HuH-7 (cell line): ENCODE results near the gene ADAMTS12.
"Not testable (repeated sequence)": the region's sequence is repeated elsewhere in the genome, so short reads cannot be mapped to it uniquely, and the experiment has no call there.

Experiments used
- DNase-seq: peaks from one replicate; pipeline ENCODE4 v3.0.0; 2011; ENCODE audit warnings: low spot score

ADAMTS12 gene

DNA sequence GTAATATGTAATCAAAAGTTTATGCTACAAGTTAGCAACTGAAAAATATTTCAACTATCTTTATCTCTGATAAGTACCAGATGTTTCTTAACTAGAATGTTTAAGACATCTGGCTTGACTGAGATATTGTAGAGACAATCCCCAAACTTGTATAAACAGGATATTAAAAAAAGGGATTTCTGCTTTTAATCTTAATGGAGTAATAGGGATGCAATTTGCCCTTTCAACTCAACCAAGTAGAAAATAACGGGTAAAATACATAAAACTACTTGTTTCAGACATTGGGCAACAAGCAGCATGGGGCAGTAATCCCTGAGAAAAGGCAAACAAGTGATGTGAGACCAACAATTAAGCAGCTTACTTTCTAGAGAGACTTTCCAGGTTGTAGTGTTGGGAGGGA is 9.4 kb upstream of the ADAMTS12 start:
- no peak for DNase-seq

DNA sequence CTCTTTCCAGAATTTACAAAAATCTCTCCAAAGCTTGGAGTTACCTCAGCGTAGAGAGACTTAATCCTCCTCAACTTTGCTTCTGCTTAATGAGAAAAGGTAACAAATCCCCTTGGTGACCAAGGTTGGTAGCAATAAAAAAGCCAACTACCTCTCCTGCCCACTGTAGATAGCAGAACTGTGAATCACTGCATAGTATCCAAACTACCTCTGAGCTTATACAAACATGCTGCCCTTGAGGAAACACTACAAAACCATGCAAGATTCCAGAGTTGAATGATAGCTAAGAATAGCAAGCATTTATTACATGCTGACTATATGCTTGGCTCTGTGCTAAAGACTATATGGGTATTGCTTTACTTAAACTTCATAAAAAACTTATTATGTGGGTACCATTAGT is 2.8 kb upstream of the ADAMTS12 start:
- DNase-seq: no peak

DNA sequence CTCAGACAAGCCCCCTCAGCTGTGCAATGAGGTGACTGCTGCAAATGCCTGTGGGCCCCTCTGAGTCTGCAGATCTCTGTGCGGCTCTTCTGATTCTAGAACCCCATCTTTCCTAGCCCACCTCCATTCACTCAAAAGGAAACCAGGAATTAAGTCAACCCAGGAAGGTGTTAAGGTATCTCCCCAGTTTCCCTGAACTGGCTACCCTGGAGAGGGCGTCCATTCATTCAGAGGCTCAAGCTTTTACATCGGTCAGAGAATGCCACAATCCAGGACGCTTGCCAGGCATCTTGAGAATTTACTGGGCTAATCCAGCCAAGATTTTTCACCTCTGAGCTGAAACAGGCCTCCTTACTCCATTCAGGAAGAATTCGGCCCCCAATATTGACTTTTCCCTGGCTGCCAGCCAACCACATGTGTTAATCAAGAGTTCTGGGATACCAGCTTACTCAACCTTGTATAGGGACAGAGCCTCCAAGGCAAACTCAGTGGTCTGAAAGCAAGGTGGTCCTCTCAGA is 889 bp upstream of the ADAMTS12 start:
- DNase-seq: no peak

GRCh38 chr5:33891446-33891787 is 373 bp downstream of the ADAMTS12 start:
- no peak for DNase-seq

DNA sequence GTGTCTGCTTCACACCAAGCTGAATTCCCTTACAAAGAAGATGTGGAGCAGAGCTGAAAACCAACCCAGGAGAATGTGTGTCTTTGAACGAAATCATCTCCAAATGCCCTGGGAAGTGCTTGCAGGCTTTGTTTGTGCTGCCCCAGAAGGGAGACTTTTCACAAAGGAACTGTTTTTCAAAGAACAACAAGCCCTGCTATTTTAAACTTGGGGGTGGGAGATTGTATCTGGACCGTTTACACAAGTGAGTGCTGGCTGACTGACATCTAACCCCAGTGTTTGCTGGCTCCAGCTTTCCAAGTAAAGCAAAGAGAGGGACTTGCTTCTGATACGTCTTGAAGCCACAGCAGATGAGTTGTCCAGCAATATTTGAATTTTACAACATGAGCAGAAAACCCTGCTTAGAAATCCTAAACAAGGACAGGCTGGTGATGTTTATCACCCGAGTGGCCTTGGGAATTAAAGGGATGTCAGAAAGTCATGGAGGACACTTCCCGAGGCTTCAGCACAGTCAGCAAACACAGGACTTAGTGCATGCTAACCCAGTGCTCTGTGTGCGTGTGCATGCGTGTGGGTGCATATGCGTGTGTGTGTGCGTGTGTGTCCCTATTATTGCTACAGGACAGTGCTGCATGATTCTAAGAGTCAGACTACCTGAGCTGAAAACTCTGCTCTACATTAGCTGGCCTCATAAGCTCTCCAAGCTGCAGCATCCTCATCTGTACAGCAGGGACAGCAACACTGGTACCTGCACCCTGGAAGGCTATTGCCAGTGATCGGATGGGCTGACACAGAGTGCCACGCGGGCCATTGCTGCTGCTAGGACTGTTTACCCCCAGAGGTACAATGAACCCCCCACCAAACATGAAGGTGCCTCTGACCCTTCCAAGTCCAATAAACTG is 1.4 kb downstream of the ADAMTS12 start:
- no peak for DNase-seq

DNA sequence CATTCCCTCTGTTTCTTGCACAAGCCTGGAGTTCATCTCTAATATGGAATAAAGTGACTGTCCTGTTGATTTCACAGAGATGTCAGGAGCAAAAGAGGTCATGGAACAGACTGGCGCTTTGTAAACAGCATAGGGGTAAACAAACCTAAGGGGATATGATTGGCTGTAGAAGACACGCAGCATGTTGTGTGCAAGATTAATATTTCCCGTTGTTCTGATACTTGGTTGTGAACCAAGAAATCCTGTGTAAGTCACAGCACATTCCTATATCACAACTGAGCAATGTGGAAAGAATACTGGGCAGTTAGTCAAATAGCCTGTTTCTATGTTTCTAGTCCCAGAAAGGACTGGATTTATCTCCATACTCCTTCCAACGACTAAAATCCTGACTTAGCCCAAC is 3.2 kb downstream of the ADAMTS12 start:
- DNase-seq: no peak

DNA sequence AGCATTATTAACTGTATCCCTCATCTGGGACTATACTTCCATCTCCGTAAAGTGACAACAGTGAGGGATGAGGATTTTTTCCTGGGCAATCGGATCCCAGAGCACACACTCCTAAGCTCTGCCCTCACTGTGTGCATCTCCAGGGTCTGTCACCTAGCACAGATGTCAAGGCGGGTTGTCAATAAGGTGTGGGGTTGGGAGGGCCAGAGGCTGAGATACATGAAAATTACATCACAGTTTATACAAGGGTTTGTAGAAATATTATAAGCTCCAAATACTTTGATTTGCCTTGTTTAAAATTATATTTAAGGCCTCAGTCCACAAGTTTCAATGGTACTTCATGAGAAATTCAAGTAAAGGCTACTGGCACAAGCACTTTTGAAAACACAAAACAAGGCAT is 4.5 kb downstream of the ADAMTS12 start:
- no peak for DNase-seq

DNA sequence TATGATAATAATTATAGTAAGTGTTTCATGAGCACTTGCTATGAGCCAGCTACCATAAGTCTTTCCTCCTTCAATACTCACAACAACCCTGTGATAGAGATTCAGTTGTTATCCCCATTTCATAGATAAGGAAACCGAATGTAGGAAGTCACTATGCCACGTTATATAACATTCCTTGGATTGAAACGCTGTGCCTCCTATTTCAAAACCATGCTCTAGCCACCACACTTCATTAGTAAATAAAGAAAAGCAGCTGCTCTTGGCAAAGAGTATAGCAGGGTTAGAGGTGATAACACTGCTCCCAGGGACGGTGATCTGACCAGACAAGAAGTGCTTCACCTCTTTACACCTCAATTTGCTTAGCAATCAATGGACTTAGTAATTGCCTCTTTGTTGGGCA is 5.5 kb downstream of the ADAMTS12 start:
- no peak for DNase-seq

- DNase-seq: no peak
Measured at GRCh38 chr5:33885679-33886078, 6.1 kb downstream of the ADAMTS12 start.

DNA sequence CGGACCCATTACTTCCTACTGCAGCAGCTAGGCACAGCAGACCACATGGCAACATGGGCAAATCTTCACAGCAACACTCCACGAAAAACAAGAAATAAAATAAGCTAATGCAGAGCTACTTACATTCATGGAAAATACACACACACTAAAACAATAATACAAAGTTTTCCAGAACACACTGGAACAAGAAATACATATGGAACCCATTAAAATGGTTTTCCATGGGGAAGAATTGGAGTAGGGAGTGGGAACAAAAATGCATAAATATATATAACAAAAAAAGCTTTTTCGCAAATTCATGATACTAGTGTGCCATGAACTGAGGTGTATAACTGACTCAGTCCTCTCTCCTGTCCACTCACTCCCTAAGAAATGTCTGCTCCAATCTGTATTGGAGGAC is 8.3 kb downstream of the ADAMTS12 start:
- no peak for DNase-seq

- no peak for DNase-seq
Measured at GRCh38 chr5:33880319-33880718, 11.5 kb downstream of the ADAMTS12 start.

DNA sequence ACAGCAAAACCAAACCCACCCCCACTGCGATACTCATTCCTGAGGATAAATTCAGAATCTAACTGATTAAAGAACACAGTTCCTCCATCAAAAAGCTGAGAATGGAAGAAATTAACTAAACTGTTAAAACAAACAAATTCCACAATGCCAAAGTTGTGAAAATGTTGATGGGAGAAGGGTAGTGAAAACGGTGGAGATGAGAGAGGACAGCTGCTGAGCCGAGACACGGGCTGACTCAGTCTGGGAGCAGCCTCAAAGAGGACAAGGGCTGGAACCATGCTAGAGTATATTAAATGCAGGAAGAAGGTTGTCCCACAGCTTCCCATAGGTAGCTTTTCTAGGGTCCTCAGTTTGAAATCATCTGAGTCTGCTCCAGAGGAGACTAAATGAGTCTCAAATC is 14.3 kb downstream of the ADAMTS12 start:
- no peak for DNase-seq

DNA sequence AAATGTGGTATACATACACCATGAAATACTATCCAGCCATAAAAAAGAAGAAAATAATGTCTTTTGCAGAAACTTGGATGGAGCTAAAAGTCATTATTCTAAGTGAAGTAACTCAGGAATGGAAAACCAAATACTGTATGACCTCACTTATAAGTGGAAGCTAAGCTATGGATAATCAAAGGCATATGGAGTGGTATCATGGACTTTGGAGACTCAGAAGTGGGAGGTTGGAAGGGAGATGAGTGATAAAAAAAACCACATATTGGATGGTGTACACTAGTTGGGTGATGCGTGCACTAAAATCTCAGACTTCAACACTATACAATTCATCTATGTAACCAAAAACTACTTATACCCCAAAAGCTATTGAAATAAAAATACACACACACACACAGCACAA is 24.5 kb downstream of the ADAMTS12 start:
- no peak for DNase-seq

DNA sequence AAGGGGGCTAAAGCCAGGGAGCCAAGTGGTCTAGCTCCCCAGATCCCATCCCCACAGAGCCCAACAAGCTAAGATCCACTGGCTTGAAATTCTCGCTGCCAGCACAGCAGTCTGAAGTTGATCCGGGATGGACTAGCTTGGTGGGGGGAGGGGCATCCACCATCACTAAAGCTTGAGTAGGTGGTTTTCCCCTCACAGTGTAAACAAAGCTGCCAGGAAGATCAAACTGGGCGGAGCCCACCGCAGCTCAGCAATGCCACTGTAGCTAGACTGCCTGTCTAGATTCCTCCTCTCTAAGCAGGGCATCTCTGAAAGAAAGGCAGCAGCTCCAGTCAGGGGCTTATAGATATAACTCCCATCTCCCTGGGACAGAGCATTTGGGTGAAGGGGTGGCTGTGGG is 32.6 kb downstream of the ADAMTS12 start:
- DNase-seq: not testable (repeated sequence)

DNA sequence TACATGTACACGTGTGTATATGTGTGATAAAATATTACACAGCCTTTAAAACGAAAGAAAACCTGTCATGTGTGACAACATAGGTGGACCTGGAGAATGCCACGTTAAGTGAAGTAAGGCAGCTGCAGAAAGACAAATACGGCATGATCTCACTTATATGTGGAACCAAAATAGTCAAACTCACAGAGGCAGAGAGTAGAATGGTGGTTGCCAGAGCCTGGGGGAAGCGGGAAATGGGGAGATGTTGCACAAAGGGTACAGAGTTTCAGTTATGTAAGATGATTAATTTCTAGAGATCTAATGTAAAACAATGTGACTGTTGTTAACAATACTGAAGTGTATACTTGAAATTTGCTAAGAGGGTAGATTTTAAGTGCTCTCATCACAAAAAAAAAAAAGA is 34.8 kb downstream of the ADAMTS12 start:
- DNase-seq: no peak

DNA sequence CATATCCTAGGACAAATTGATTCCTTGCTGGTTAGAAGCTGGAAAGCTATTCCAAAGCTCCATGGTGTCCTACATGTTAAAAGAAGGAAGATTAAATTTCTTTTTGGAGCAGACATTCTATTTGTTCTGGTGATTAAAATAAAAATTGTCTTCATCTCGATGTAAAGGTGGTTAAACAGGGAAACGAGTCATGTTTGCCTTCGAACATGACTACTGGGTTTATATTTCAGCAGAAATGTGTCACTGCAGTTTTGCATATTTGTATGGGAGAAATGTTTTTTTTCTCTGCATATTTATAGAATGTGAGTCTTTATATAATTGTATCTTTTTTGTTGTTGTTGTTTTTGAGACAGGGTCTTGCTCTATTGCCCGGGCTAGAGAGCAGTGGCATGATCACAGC is 36.4 kb downstream of the ADAMTS12 start:
- DNase-seq: no peak

DNA sequence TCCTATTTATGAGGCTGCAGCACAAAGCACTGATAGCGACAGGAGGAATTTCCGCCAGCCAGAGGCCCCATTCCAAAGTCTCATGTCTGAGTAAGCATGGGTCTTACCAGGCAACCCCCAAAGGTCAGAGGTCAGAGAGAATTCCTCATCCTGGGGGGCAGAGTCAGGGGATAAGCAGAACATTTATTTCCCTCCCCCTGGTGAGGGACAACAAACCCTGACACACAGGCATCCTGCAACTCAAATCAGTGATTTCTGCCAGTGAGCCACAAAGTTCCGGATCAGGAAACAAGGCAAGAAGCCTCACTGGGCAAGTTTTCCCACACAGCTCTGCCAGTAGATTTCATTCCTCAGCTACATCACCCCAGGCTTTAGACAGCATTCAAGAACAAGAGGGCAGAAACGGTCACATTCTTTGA is 37.0 kb downstream of the ADAMTS12 start:
- DNase-seq: peak; percentile 30

GRCh38 chr5:33852837-33853236 is 39.0 kb downstream of the ADAMTS12 start:
- no peak for DNase-seq

DNA sequence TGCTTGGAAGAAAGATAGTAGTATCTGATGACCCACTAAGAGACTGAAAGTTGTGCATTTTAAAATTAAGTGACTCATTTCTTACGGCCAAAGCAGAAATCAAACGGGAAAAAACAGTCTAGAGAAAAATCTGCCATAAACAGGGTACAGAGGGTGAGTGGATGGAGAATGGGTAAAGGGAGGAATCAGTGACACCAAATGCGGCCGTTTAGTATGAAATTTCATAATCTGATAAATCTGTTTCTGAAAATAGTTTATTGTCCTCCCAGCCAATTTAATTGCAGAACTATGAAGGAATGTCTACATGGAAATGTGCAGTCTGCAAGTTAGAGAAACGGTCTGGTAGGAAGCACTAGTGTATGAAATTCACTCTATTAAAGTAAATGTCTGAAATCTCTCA is 39.5 kb downstream of the ADAMTS12 start:
- DNase-seq: no peak

DNA sequence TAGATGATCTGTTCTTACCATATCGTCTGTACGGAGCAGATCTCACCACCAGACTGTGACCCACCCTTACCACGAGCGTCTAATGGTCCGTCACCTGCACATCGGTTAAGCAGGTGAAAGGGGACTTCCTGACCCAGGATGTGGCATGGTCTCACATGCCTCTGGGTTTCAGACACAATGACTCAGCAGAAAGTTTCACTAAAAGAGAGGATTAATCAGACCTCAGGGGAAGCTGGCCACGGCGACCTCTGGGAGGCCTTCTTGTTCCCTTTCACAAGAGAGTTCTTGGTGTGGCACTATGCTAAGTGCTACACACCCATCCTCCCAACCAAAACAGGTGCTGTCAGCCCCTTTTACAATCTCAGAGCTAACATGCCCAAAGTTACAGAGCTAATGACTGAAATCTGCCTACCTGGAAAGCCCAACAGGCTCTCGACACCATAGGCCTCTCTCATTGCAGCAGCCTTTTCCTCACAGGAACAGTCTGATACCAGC is 41.6 kb downstream of the ADAMTS12 start:
- DNase-seq: no peak

DNA sequence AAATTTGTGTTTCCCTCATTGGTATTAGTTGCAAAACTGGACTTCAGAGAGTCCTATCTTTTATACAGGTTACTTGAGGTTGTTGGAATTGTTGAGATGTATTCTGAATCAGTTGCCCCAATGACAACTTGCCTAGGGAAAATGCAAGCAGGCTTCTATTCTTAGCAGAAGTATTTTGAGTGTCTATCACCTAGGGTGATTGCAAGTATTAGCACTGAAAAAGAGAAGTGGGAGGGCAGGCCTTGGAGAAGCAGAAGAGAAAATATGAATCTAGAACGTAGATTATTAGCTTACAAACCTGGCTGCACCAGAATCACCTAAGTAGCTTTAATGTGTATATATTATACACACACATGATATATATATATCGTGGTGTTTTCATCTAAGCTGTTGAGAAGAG is 43.2 kb downstream of the ADAMTS12 start:
- no peak for DNase-seq

DNA sequence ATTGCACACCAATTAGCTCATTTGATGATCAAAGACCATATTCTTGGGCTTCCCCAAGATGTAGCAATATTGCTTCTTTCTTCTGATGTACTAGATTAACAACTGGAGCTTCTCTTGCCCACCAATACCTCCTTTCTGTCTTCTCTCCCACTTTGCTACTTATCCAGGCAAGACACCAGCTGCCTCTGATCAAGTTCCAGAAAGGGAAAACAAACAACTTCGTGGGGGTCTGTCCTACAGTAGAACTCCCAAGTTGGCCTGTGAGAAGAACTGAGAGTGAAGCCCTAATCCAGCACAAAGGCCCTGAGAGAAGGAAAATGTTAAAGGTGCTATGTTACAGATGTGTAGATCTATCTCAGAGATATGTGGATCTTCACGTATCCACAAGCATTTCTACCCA is 44.9 kb downstream of the ADAMTS12 start:
- no peak for DNase-seq

GRCh38 chr5:33843579-33843978 is 48.2 kb downstream of the ADAMTS12 start:
- no peak for DNase-seq

DNA sequence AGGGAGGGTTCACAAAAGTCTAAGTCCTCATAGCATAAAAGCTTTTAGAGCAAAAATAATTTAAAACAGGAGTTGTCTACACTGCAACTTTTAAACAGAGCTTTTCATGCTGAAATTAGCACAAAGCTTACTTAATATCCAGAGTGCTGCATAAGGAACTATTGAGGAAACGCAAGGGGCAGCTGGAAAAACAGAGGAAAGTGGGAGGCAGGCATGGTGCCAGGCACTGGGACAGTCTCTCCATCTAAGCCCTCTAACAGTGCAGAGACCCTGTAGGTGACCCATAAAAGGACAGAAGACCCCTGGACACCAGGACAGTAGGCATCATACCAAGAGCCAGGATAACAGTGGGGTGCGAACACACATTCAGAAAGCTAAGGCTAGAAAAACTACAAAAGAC is 49.3 kb downstream of the ADAMTS12 start:
- DNase-seq: no peak
